Bronchial epithelial cell (primary cell): Measurements from ENCODE around the gene SENP1. TPM values are rescaled to one million over a fixed set of nuclear protein-coding genes. Genes with fewer than 3 reads are reported as not detected.

Experiments
- DNase-seq: peaks from one replicate; pipeline ENCODE4 v3.0.0-alpha.2; 2010; ENCODE audit warnings: low read depth
- FAIRE-seq: peaks from 2 replicates; lab custom pipeline; 2011; peaks lifted over from hg19 to GRCh38; lab: Jason Lieb, UNC
- H3K27me3 ChIP-seq: 2 replicates; pipeline ENCODE4 v1.5.1; 2011; ENCODE audit warnings: low read length; ENCODE audit not compliant: control insufficient read depth, insufficient read depth
- H3K36me3 ChIP-seq: 2 replicates; pipeline ENCODE4 v1.5.1; 2011; ENCODE audit warnings: low read length; ENCODE audit not compliant: control insufficient read depth, insufficient read depth
- H3K4me3 ChIP-seq: 2 replicates; pipeline ENCODE4 v1.5.1; 2011; ENCODE audit warnings: mild to moderate bottlenecking, low read depth, low read length, control low read depth
- CTCF ChIP-seq: IDR thresholded peaks from 2 replicates; pipeline ENCODE4 v1.5.1; 2011; ENCODE audit warnings: mild to moderate bottlenecking, moderate library complexity, low read length, control low read depth, inconsistent platforms; ENCODE audit not compliant: insufficient read depth, severe bottlenecking
- total RNA-seq: library from RNA; depleted of rRNA; stranded (reverse); fragments of >200 nt; gene quantifications from 2 replicates; pipeline ENCODE4 v1.2.1, GENCODE V29; 2014

The SENP1 gene
- total RNA-seq, 1 donor from 2014 or later: 10.8 TPM

GRCh38 chr12:48061938-48062719 lies 43.8 kb downstream of the SENP1 start:
- Histone ChIP-seq H3K27me3 (no peaks in the 10 kb centered on the region), H3K4me3 (no peak overlapping the region), H3K36me3 (peaks cover 4% of the 10 kb centered on the region)
- TF ChIP-seq CTCF: no peak
- FAIRE-seq (no peak), DNase-seq (peak; percentile 11)

GRCh38 chr12:48060474-48060873 lies 45.4 kb downstream of the SENP1 start:
- DNase-seq: no peak
- no peak for FAIRE-seq

GRCh38 chr12:48058771-48059170 lies 47.1 kb downstream of the SENP1 start:
- FAIRE-seq: no peak

More at GRCh38 chr12:48060474-48060873, 45.4 kb downstream of the SENP1 start:
- TF ChIP-seq CTCF: no peak
- Histone ChIP-seq H3K4me3 (no peak overlapping the region), H3K27me3 (no peaks in the 10 kb centered on the region), H3K36me3 (peaks cover 4% of the 10 kb centered on the region)

GRCh38 chr12:48054955-48055821 lies 50.7 kb downstream of the SENP1 start:
- TF ChIP-seq CTCF: no peak
- FAIRE-seq: peak; percentile 68
- no peak for DNase-seq
- Histone ChIP-seq H3K27me3 (no peaks in the 10 kb centered on the region), H3K4me3 (no peak overlapping the region), H3K36me3 (peaks cover 2% of the 10 kb centered on the region)

More at GRCh38 chr12:48058771-48059170, 47.1 kb downstream of the SENP1 start:
- Histone ChIP-seq H3K27me3 (no peaks in the 10 kb centered on the region), H3K4me3 (no peak overlapping the region), H3K36me3 (peaks cover 6% of the 10 kb centered on the region)
- no peak for TF ChIP-seq CTCF
- DNase-seq: no peak

- Histone ChIP-seq H3K4me3 (no peak overlapping the region), H3K36me3 (peaks cover 2% of the 10 kb centered on the region), H3K27me3 (no peaks in the 10 kb centered on the region)
- FAIRE-seq (no peak), DNase-seq (no peak)
- no peak for TF ChIP-seq CTCF
These were observed 52.0 kb downstream of the SENP1 start for GRCh38 chr12:48053883-48054282.
